HepG2 (cell line): ENCODE results near the gene PRCD. TPM values are rescaled to one million over a fixed set of nuclear protein-coding genes. Genes with fewer than 3 reads are reported as not detected.

ENCODE experiments used
- ATAC-seq: fragments of 200-7000 bp; cut with Tn5 transposase; 3 replicates; pipeline ENCODE4 v1.9.1; 2020; ENCODE audit warnings: mild to moderate bottlenecking, moderate library complexity
- BruUV-seq: library from RNA; stranded (reverse); fragments of 400-500 nt; replicated peaks from 2 replicates; lab custom pipeline; 2021; lab: Mats Ljungman, UMichigan
- CTCF ChIA-PET: fragments of 300-600 bp; formaldehyde crosslinking; extraction: SDS; loops from one replicate; lab custom pipeline; 2021; ENCODE audit warnings: low total read pairs, inconsistent platforms, low intra/inter-chr PET ratio; lab: Yijun Ruan, JAX
- POLR2A ChIA-PET: fragments of 350-600 bp; sonication (Branson Sonifier 250); formaldehyde crosslinking; loops from one replicate; lab custom pipeline; 2020; ENCODE audit warnings: antibody characterized with exemption, inconsistent platforms; lab: Yijun Ruan, JAX
- DNase-seq: peaks from one replicate; pipeline ENCODE4 v3.0.0-alpha.2; 2015; ENCODE audit warnings: low spot score
- FAIRE-seq: peaks from 3 replicates; lab custom pipeline; 2011; peaks lifted over from hg19 to GRCh38; lab: Jason Lieb, UNC
- H2AFZ ChIP-seq: one replicate; pipeline ENCODE4 v1.6.1; 2011; ENCODE audit warnings: low read length, inconsistent platforms
- H3K27ac ChIP-seq: fragments of 300-600 bp; 3 replicates; pipeline ENCODE4 v1.8.0; 2011; ENCODE audit warnings: mixed run types, mild to moderate bottlenecking, mixed read lengths, low read length, inconsistent platforms; ENCODE audit not compliant: insufficient read depth; ENCODE audit errors: extremely low read length
- H3K27me3 ChIP-seq, 2 experiments: fragments of 200-600 bp in 1 of 2; 2 replicates in 1 of 2; 3 replicates in 1 of 2; pipeline versions ENCODE4 v1.6.0 to v1.8.0; 2011; ENCODE audit warnings: low read length in 2 of 2, mild to moderate bottlenecking in 2 of 2, moderate library complexity in 2 of 2, inconsistent platforms in 1 of 2; ENCODE audit not compliant: insufficient read depth in 2 of 2, control insufficient read depth in 1 of 2
- H3K36me3 ChIP-seq, 2 experiments: fragments of 200-600 bp in 1 of 2; replicated peaks in 1 of 2; 2 replicates in 1 of 2; 3 replicates in 1 of 2; pipeline versions ENCODE4 v1.5.1 to v1.8.0; 2011; ENCODE audit warnings: low read length in 2 of 2, inconsistent platforms in 1 of 2; ENCODE audit not compliant: insufficient read depth in 2 of 2, control insufficient read depth in 1 of 2
- H3K4me1 ChIP-seq: 2 replicates; pipeline ENCODE4 v1.5.1; 2012; ENCODE audit warnings: low read length, inconsistent platforms; ENCODE audit not compliant: insufficient read depth
- H3K4me2 ChIP-seq: 2 replicates; pipeline ENCODE4 v1.6.0; 2011; ENCODE audit warnings: low read depth, low read length, inconsistent platforms
- H3K4me3 ChIP-seq, 3 experiments: fragments of 200-600 bp in 1 of 3; sonication (generic), shearing (Covaris generic) in 1 of 3; replicated peaks in 1 of 3; 2 replicates each; pipeline ENCODE4 v1.5.1; 2011 to 2016; ENCODE audit warnings: low read length in 3 of 3, inconsistent platforms in 2 of 3, low read depth in 2 of 3, mild to moderate bottlenecking in 2 of 3, control low read depth in 1 of 3, mixed read lengths in 1 of 3; ENCODE audit not compliant: insufficient read depth in 1 of 3
- H3K79me2 ChIP-seq: one replicate; pipeline ENCODE4 v1.6.1; 2011; ENCODE audit warnings: low read length, inconsistent platforms; ENCODE audit not compliant: insufficient read depth
- H3K9ac ChIP-seq: 2 replicates; pipeline ENCODE4 v1.6.0; 2011; ENCODE audit warnings: mild to moderate bottlenecking, low read depth, low read length, inconsistent platforms; ENCODE audit not compliant: insufficient read depth
- H3K9me3 ChIP-seq: 2 replicates; pipeline ENCODE4 v1.5.1; 2012; ENCODE audit warnings: mild to moderate bottlenecking, low read length
- H4K20me1 ChIP-seq: 2 replicates; pipeline ENCODE4 v1.6.0; 2011; ENCODE audit warnings: inconsistent platforms, mild to moderate bottlenecking, low read length, moderate library complexity; ENCODE audit not compliant: insufficient read depth
- CEBPG ChIP-seq: IDR thresholded peaks from 2 replicates; pipeline ENCODE4 v1.6.1; 2016
- ISL2 ChIP-seq: sonication (generic); formaldehyde crosslinking; IDR thresholded peaks from 2 replicates; pipeline ENCODE4 v1.5.0; 2020; ENCODE audit warnings: missing genetic modification reagents
- JUND ChIP-seq: sonication (generic); formaldehyde crosslinking; IDR thresholded peaks from 2 replicates; pipeline ENCODE4 v1.8.0; 2022; ENCODE audit warnings: mild to moderate bottlenecking, missing genetic modification reagents
- KDM5B ChIP-seq: sonication (generic); formaldehyde crosslinking; IDR thresholded peaks from 2 replicates; pipeline ENCODE4 v1.4.0; 2020; ENCODE audit warnings: missing genetic modification reagents, mild to moderate bottlenecking, borderline replicate concordance
- MAZ ChIP-seq, 2 experiments: sonication (generic) in 1 of 2; formaldehyde crosslinking in 1 of 2; IDR thresholded peaks; 2 replicates each; pipeline versions ENCODE4 v1.5.0 to v1.6.1; 2012 to 2020; ENCODE audit warnings: low read depth in 2 of 2, mild to moderate bottlenecking in 2 of 2, borderline replicate concordance in 1 of 2, improper control_type of control experiment in 1 of 2, low read length in 1 of 2, missing genetic modification reagents in 1 of 2, moderate library complexity in 1 of 2
- PPARG ChIP-seq: conservative IDR thresholded peaks from 2 replicates; pipeline ENCODE4 v1.6.1; 2016; ENCODE audit warnings: missing biosample characterization, missing genetic modification reagents
- ZNF260 ChIP-seq: sonication (generic); formaldehyde crosslinking; IDR thresholded peaks from 2 replicates; pipeline ENCODE4 v1.4.0; 2020; ENCODE audit warnings: missing genetic modification reagents, low read depth, mild to moderate bottlenecking, borderline replicate concordance
- ZNF282 ChIP-seq: fragments of 450-650 bp; IDR thresholded peaks from 2 replicates; pipeline ENCODE4 v1.6.1; 2018; ENCODE audit not compliant: partially characterized antibody
- ZNF335 ChIP-seq: sonication (generic); formaldehyde crosslinking; IDR thresholded peaks from 2 replicates; pipeline ENCODE4 v1.4.0; 2020; ENCODE audit warnings: missing genetic modification reagents
- ZNF839 ChIP-seq: sonication (generic); formaldehyde crosslinking; IDR thresholded peaks from 2 replicates; pipeline ENCODE4 v1.4.0; 2020; ENCODE audit warnings: missing genetic modification reagents, mild to moderate bottlenecking, borderline replicate concordance
- WGBS: methylation state at CpG from one replicate; pipeline ENCODE4 v1.1.6; 2017; ENCODE audit warnings: low lambda C conversion rate; 5-methylcytosine and 5-hydroxymethylcytosine counted together
- in situ Hi-C: cut with HindIII; loops from 2 replicates; pipeline ENCODE4 v1.10.0; 2017; ENCODE audit warnings: low pct_unique_long_range_greater_than_20kb; ENCODE audit not compliant: extremely low pct_ligation_motif_present
- intact Hi-C: fragments of 100-400 bp; cut with micrococcal nuclease; formaldehyde crosslinking; loops from one replicate; pipeline ENCODE4 v1.10.0; 2022; ENCODE audit not compliant: unreplicated experiment
- polyA plus RNA-seq, 8 experiments: library from polyadenylated mRNA; depleted of rRNA in 3 of 8; stranded (reverse) in 7 of 8; unstranded in 1 of 8; fragments of >200 nt; fragmentation: Illumina TruSeq in 4 of 8; extraction: Trizol in 4 of 8; gene quantifications; 2 replicates each; pipeline versions ENCODE4 v1.2.1 to v1.2.3, GENCODE V29; 2011 to 2016; ENCODE audit warnings: low read depth in 4 of 8, missing spikeins in 1 of 8, mixed read lengths in 1 of 8; ENCODE audit not compliant: insufficient read depth in 1 of 8
- total RNA-seq, 5 experiments: library from RNA; depleted of rRNA; stranded (reverse); fragments of >200 nt; fragmentation: Illumina TruSeq; extraction: Trizol; gene quantifications; 2 replicates each; pipeline ENCODE4 v1.2.3, GENCODE V29; 2016; ENCODE audit warnings: low read depth in 1 of 5
- TF ChIP-seq, protein P1 (sequence below): sonication (generic); formaldehyde crosslinking; IDR thresholded peaks from 2 replicates; pipeline ENCODE4 v1.4.0; 2020; ENCODE audit warnings: missing genetic modification reagents
- TF ChIP-seq, protein P2 (sequence below): sonication (generic); formaldehyde crosslinking; IDR thresholded peaks from 2 replicates; pipeline ENCODE4 v1.4.0; 2020; ENCODE audit warnings: missing genetic modification reagents, low read depth, mild to moderate bottlenecking, borderline replicate concordance
- TF ChIP-seq, protein P3 (sequence below): sonication (generic); formaldehyde crosslinking; IDR thresholded peaks from 2 replicates; pipeline ENCODE4 v1.5.0; 2020; ENCODE audit warnings: mild to moderate bottlenecking, missing genetic modification reagents
- TF ChIP-seq, protein P4 (sequence below): sonication (generic); formaldehyde crosslinking; IDR thresholded peaks from 2 replicates; pipeline ENCODE4 v1.4.0; 2020; ENCODE audit warnings: mild to moderate bottlenecking, low read depth, missing genetic modification reagents

Gene PRCD
- total and polyA plus RNA-seq, 2 of the 13 experiments (the other 11 are each of a cell fraction or from before 2014, with no cell fraction given), result 0.51 TPM; not detected in 1

DNA sequence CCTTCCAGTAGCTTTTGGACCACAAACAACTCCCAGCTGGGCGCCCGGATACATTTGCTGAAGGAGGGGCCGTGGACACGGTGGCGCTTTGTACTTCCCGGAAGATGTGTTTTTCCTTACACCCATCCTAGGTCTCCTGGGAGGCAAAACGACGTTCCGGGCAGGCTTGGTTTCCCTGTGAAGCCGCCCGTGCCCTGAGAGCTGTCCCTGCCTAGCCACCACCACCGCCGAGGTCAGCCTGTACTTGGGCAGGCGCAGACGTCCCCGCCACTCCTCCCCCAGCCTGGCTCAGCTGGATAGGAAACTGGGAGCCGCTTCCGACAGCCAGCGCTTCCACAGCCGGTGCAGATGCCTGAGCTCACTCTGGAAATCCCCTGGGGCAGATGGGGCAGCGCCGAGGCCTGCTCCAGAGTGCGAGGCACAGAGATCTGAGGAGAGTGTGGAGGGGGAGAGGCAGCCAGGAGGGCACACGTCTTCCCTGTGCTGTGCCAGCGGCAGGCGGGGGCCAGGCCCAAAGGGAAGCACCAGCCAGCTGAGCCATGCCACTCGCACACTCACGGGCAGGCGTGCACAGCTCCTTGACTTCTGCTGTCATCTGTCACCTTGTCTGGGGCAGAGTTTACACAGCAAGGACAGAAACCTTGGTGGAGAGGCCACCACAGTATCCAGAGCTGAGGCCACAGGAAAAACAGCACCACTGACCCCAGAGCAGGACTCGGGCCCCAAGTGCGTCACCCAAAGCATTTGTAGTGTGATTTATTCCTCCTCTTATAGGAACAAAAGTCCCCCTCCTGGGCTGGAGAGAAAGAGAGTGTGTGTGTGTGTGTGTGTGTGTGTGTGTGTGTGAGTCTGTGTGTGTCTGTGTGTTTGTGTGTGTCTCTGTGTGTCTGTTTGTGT is 41.6 kb upstream of the PRCD start:
- Histone ChIP-seq H2AFZ (no peak overlapping the region), H3K36me3 (0 out of 5 replicates have a peak, but pooled peaks cover 0 to 1% of the 10 kb centered on the region in 2 experiments), H3K4me1 (peaks cover 70% of the 10 kb centered on the region), H3K27ac (peak overlapping the region; percentile 61), H3K4me2 (peak overlapping the region; percentile 93), H3K79me2 (peaks cover 29% of the 10 kb centered on the region), H3K9ac (peak overlapping the region; percentile 91), H3K4me3 (peak overlapping the region; percentile 13 to 99 (median 35)), H4K20me1 (peaks cover 21% of the 10 kb centered on the region; the same call in 1 of the 2 replicates), H3K27me3 (no peaks in the 10 kb centered on the region; a peak in 1 of 5 replicates), H3K9me3 (no peaks in the 10 kb centered on the region)
- DNase-seq, result peak; percentile 55
- ChIA-PET CTCF (interaction anchor here (1.2 kb wide), 1 partner anchor 32 kb away, joined by 3 read pairs; no protein-coding TSS in a partner anchor), POLR2A (interaction anchor here (0.6 to 8.2 kb wide), 31 partner anchors 9 to 578 kb away, joined by 3 to 252 read pairs (median 8); partner anchors contain the start of genes AANAT, MFSD11, PRPSAP1 and SPHK1)
- TSS peak; percentile 60 for BruUV-seq
- ATAC-seq, result peak; percentile 51
- in situ Hi-C loops, result no loop called here
- WGBS, result 12% methylated on average over 18 of the region's 31 CpGs
- intact Hi-C loops, result no loop called here
- FAIRE-seq, result peak; percentile 42
- TF ChIP-seq ZNF839 (CRISPR knock-in tag), result 0 out of 2 replicates have a peak, but pooled peaks have one; percentile 70
- TF ChIP-seq ZNF260 (CRISPR knock-in tag), result no peak
- TF ChIP-seq, protein P1, sequence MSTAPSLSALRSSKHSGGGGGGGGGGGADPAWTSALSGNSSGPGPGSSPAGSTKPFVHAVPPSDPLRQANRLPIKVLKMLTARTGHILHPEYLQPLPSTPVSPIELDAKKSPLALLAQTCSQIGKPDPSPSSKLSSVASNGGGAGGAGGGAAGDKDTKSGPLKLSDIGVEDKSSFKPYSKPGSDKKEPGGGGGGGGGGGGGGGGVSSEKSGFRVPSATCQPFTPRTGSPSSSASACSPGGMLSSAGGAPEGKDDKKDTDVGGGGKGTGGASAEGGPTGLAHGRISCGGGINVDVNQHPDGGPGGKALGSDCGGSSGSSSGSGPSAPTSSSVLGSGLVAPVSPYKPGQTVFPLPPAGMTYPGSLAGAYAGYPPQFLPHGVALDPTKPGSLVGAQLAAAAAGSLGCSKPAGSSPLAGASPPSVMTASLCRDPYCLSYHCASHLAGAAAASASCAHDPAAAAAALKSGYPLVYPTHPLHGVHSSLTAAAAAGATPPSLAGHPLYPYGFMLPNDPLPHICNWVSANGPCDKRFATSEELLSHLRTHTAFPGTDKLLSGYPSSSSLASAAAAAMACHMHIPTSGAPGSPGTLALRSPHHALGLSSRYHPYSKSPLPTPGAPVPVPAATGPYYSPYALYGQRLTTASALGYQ (CRISPR knock-in tag), result no peak
- peak; percentile 24; the same call in 1 of the 2 replicates for TF ChIP-seq ISL2
- no peak for TF ChIP-seq JUND (CRISPR knock-in tag)
- TF ChIP-seq ZNF335 (CRISPR knock-in tag), result no peak
- TF ChIP-seq KDM5B (CRISPR knock-in tag), result peak; percentile 40; the same call in 1 of the 2 replicates
- no peak for TF ChIP-seq MAZ (IDR thresholded peaks at IDR 0.05; ENCODE audit: borderline replicate concordance, low read depth, low read length)
- TF ChIP-seq MAZ (CRISPR knock-in tag; IDR thresholded peaks at IDR 0.05; ENCODE audit: low read depth), result peak; percentile 59; the same call in 1 of the 2 replicates
- peak; percentile 59; the same call in 1 of the 2 replicates for TF ChIP-seq PPARG (CRISPR knock-in tag)
- TF ChIP-seq, protein P2, sequence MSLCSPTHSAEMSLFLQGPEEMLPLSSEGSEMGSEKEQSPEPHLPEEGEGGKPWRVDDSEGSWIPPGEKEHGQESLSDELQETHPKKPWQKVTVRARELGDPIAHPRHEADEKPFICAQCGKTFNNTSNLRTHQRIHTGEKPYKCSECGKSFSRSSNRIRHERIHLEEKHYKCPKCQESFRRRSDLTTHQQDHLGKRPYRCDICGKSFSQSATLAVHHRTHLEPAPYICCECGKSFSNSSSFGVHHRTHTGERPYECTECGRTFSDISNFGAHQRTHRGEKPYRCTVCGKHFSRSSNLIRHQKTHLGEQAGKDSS (CRISPR knock-in tag), result no peak; the same call in 1 of the 2 replicates
- TF ChIP-seq, protein P3, sequence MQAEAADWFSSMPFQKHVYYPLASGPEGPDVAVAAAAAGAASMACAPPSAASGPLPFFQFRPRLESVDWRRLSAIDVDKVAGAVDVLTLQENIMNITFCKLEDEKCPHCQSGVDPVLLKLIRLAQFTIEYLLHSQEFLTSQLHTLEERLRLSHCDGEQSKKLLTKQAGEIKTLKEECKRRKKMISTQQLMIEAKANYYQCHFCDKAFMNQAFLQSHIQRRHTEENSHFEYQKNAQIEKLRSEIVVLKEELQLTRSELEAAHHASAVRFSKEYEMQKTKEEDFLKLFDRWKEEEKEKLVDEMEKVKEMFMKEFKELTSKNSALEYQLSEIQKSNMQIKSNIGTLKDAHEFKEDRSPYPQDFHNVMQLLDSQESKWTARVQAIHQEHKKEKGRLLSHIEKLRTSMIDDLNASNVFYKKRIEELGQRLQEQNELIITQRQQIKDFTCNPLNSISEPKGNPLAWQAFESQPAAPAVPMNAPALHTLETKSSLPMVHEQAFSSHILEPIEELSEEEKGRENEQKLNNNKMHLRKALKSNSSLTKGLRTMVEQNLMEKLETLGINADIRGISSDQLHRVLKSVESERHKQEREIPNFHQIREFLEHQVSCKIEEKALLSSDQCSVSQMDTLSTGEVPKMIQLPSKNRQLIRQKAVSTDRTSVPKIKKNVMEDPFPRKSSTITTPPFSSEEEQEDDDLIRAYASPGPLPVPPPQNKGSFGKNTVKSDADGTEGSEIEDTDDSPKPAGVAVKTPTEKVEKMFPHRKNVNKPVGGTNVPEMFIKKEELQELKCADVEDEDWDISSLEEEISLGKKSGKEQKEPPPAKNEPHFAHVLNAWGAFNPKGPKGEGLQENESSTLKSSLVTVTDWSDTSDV (CRISPR knock-in tag), result peak; percentile 45; the same call in 1 of the 2 replicates
- no peak for TF ChIP-seq ZNF282
- 0 out of 2 replicates have a peak, but pooled peaks have one; percentile 5 for TF ChIP-seq CEBPG (CRISPR knock-in tag)
- TF ChIP-seq, protein P4, sequence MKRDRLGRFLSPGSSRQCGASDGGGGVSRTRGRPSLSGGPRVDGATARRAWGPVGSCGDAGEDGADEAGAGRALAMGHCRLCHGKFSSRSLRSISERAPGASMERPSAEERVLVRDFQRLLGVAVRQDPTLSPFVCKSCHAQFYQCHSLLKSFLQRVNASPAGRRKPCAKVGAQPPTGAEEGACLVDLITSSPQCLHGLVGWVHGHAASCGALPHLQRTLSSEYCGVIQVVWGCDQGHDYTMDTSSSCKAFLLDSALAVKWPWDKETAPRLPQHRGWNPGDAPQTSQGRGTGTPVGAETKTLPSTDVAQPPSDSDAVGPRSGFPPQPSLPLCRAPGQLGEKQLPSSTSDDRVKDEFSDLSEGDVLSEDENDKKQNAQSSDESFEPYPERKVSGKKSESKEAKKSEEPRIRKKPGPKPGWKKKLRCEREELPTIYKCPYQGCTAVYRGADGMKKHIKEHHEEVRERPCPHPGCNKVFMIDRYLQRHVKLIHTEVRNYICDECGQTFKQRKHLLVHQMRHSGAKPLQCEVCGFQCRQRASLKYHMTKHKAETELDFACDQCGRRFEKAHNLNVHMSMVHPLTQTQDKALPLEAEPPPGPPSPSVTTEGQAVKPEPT, result no peak
